ENCODE results near the gene KIZ.

KIZ gene

DNA sequence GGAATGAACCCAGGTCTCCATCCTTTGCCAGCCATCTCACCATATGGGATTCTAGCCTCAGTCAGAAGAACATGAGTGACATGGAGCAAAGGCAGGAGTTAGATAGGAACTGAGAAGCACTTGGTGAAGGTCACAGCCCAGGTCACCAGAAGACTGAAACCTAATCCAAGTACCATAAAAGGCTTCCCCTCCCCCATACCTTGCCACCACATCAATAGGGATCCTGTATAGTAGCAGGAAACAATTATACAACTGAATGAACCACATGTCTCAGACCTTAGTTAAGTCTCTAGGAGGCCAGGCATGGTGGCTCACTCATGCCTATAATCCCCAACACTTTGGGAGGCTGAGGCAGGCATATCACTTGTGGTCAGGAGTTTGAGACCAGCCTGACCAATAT is 49.6 kb downstream of the KIZ start:
- TF ChIP-seq CTCF (IDR thresholded peaks at IDR 0.05; ENCODE audit: borderline replicate concordance, control extremely low read depth, extremely low read depth, insufficient read depth, missing control alignments): no peak
- in situ Hi-C loops (cut with MboI; ENCODE audit: low sequenced_read_pairs, unreplicated experiment): no loop called here
- DNase-seq (ENCODE audit: low spot score): no peak

GRCh38 chr20:21177767-21178166 is 51.9 kb downstream of the KIZ start:
- no peak for DNase-seq (ENCODE audit: low spot score)
- no peak for TF ChIP-seq CTCF (IDR thresholded peaks at IDR 0.05; ENCODE audit: borderline replicate concordance, control extremely low read depth, extremely low read depth, insufficient read depth, missing control alignments)
- in situ Hi-C loops (cut with MboI; ENCODE audit: low sequenced_read_pairs, unreplicated experiment): no loop called here

GRCh38 chr20:21179757-21180156 is 53.9 kb downstream of the KIZ start:
- in situ Hi-C loops (cut with MboI; ENCODE audit: low sequenced_read_pairs, unreplicated experiment): no loop called here
- no peak for DNase-seq (ENCODE audit: low spot score)
- no peak for TF ChIP-seq CTCF (IDR thresholded peaks at IDR 0.05; ENCODE audit: borderline replicate concordance, control extremely low read depth, extremely low read depth, insufficient read depth, missing control alignments)

DNA sequence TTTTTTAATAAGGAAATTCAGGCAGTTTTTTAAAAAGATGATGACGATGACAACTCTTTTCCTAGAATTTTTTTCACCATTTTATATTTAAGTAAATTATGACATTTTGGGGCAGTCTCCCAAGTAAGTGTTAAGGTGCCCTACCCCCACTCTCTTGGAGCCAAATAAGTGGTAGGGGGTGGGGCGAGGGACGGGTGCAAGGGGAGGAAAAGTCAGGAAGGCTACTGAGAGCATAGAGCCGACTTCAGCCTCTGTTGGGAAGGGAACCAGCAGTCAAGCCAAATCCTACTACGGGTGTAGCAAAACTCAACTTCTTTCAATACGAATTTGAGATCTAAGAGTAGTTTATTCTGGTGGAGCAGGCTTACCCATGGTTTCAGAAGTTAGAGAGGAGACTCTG is 54.4 kb downstream of the KIZ start:
- no peak for TF ChIP-seq CTCF (IDR thresholded peaks at IDR 0.05; ENCODE audit: borderline replicate concordance, control extremely low read depth, extremely low read depth, insufficient read depth, missing control alignments)
- no peak for DNase-seq (ENCODE audit: low spot score)
- in situ Hi-C loops (cut with MboI; ENCODE audit: low sequenced_read_pairs, unreplicated experiment): no loop called here

GRCh38 chr20:21181028-21181427 is 55.1 kb downstream of the KIZ start:
- no peak for DNase-seq (ENCODE audit: low spot score)
- TF ChIP-seq CTCF (IDR thresholded peaks at IDR 0.05; ENCODE audit: borderline replicate concordance, control extremely low read depth, extremely low read depth, insufficient read depth, missing control alignments): no peak
- in situ Hi-C loops (cut with MboI; ENCODE audit: low sequenced_read_pairs, unreplicated experiment): no loop called here

GRCh38 chr20:21182832-21183563 is 57.1 kb downstream of the KIZ start:
- in situ Hi-C loops (cut with MboI; ENCODE audit: low sequenced_read_pairs, unreplicated experiment): no loop called here
- DNase-seq (ENCODE audit: low spot score): no peak
- no peak for TF ChIP-seq CTCF (IDR thresholded peaks at IDR 0.05; ENCODE audit: borderline replicate concordance, control extremely low read depth, extremely low read depth, insufficient read depth, missing control alignments)

Data from GM13976 (cell line).